HUES6 (cell line): ENCODE results near the gene FAAH.
A peak's percentile ranks its signal among the peaks of the same experiment; 100 is the strongest.

ENCODE experiments used
- H3K27ac ChIP-seq: 2 replicates; pipeline ENCODE4 v1.7.0; 2013; ENCODE audit warnings: low read depth, mild to moderate bottlenecking, low read length, inconsistent platforms
- H3K27me3 ChIP-seq: 2 replicates; pipeline ENCODE4 v1.6.1; 2013; ENCODE audit warnings: low read length; ENCODE audit not compliant: control insufficient read depth, insufficient read depth
- H3K36me3 ChIP-seq: 2 replicates; pipeline ENCODE4 v1.6.1; 2013; ENCODE audit warnings: low read length; ENCODE audit not compliant: control insufficient read depth, insufficient read depth
- H3K4me1 ChIP-seq: 2 replicates; pipeline ENCODE4 v1.6.1; 2013; ENCODE audit warnings: low read length; ENCODE audit not compliant: control insufficient read depth, insufficient read depth
- H3K4me3 ChIP-seq: 2 replicates; pipeline ENCODE4 v1.5.1; 2013; ENCODE audit warnings: low read depth, low read length
- H3K9ac ChIP-seq: one replicate; pipeline ENCODE4 v1.6.1; 2013; ENCODE audit warnings: mild to moderate bottlenecking, low read length
- H3K9me3 ChIP-seq: 2 replicates; pipeline ENCODE4 v1.6.1; 2013; ENCODE audit warnings: low read depth, low read length; ENCODE audit not compliant: control insufficient read depth, insufficient read depth

FAAH gene

GRCh38 chr1:46451948-46452930, 58.1 kb downstream of the FAAH start:
- Histone ChIP-seq H3K9me3 (no peaks in the 10 kb centered on the region), H3K9ac (no peak overlapping the region), H3K27ac (no peak overlapping the region), H3K27me3 (peaks cover 98% of the 10 kb centered on the region), H3K36me3 (no peaks in the 10 kb centered on the region), H3K4me1 (peaks cover 40% of the 10 kb centered on the region), H3K4me3 (peak overlapping the region; percentile 7; the same call in 1 of the 2 replicates)

GRCh38 chr1:46452931-46453325, 58.8 kb downstream of the FAAH start:
- Histone ChIP-seq H3K27ac (no peak overlapping the region), H3K36me3 (no peaks in the 10 kb centered on the region), H3K4me3 (peak overlapping the region; percentile 7), H3K27me3 (peaks cover 98% of the 10 kb centered on the region), H3K4me1 (peaks cover 33% of the 10 kb centered on the region), H3K9me3 (no peaks in the 10 kb centered on the region), H3K9ac (no peak overlapping the region)

- peaks cover 98% of the 10 kb centered on the region for H3K27me3 ChIP-seq
- 0 out of 2 replicates have a peak overlapping the region, but pooled peaks have one; percentile 7 for H3K4me3 ChIP-seq
- H3K4me1 ChIP-seq: peaks cover 32% of the 10 kb centered on the region
- H3K9me3 ChIP-seq: no peaks in the 10 kb centered on the region
- no peak overlapping the region for H3K27ac ChIP-seq
- H3K9ac ChIP-seq: no peak overlapping the region
- no peaks in the 10 kb centered on the region for H3K36me3 ChIP-seq
Observed at GRCh38 chr1:46453449-46453848, 59.3 kb downstream of the FAAH start.

- Histone ChIP-seq H3K4me1 (peaks cover 24% of the 10 kb centered on the region; the same call in 1 of the 2 replicates), H3K27me3 (peaks cover 98% of the 10 kb centered on the region)
Observed at GRCh38 chr1:46455951-46456350, 61.8 kb downstream of the FAAH start.

GRCh38 chr1:46456411-46456963, 62.4 kb downstream of the FAAH start:
- Histone ChIP-seq H3K9ac (no peak overlapping the region), H3K27me3 (peaks cover 98% of the 10 kb centered on the region), H3K9me3 (no peaks in the 10 kb centered on the region), H3K4me3 (no peak overlapping the region), H3K36me3 (no peaks in the 10 kb centered on the region), H3K27ac (no peak overlapping the region), H3K4me1 (peaks cover 29% of the 10 kb centered on the region)

More at GRCh38 chr1:46455951-46456350, 61.8 kb downstream of the FAAH start:
- H3K4me3 ChIP-seq: no peak overlapping the region
- H3K9ac ChIP-seq: no peak overlapping the region
- no peaks in the 10 kb centered on the region for H3K9me3 ChIP-seq
- H3K36me3 ChIP-seq: no peaks in the 10 kb centered on the region
- H3K27ac ChIP-seq: no peak overlapping the region

GRCh38 chr1:46457178-46457577, 63.1 kb downstream of the FAAH start:
- peaks cover 98% of the 10 kb centered on the region for H3K27me3 ChIP-seq
- no peak overlapping the region for H3K9ac ChIP-seq
- H3K9me3 ChIP-seq: no peaks in the 10 kb centered on the region
- H3K27ac ChIP-seq: no peak overlapping the region
- H3K4me1 ChIP-seq: peaks cover 36% of the 10 kb centered on the region
- no peak overlapping the region for H3K4me3 ChIP-seq
- no peaks in the 10 kb centered on the region for H3K36me3 ChIP-seq

- peaks cover 95% of the 10 kb centered on the region for H3K27me3 ChIP-seq
- H3K36me3 ChIP-seq: no peaks in the 10 kb centered on the region
Observed at GRCh38 chr1:46458190-46458589, 64.1 kb downstream of the FAAH start.

GRCh38 chr1:46458846-46459245, 64.7 kb downstream of the FAAH start:
- H3K4me3 ChIP-seq: no peak overlapping the region
- no peak overlapping the region for H3K9ac ChIP-seq
- no peak overlapping the region for H3K27ac ChIP-seq
- H3K4me1 ChIP-seq: peaks cover 29% of the 10 kb centered on the region
- no peaks in the 10 kb centered on the region for H3K9me3 ChIP-seq
- peaks cover 95% of the 10 kb centered on the region for H3K27me3 ChIP-seq
- no peaks in the 10 kb centered on the region for H3K36me3 ChIP-seq

More at GRCh38 chr1:46458190-46458589, 64.1 kb downstream of the FAAH start:
- Histone ChIP-seq H3K4me1 (peaks cover 30% of the 10 kb centered on the region), H3K4me3 (no peak overlapping the region), H3K27ac (no peak overlapping the region), H3K9ac (no peak overlapping the region), H3K9me3 (no peaks in the 10 kb centered on the region)

GRCh38 chr1:46459315-46459714, 65.2 kb downstream of the FAAH start:
- peaks cover 33% of the 10 kb centered on the region for H3K4me1 ChIP-seq
- H3K9ac ChIP-seq: no peak overlapping the region
- H3K9me3 ChIP-seq: no peaks in the 10 kb centered on the region
- no peak overlapping the region for H3K4me3 ChIP-seq
- H3K27me3 ChIP-seq: peaks cover 95% of the 10 kb centered on the region
- no peaks in the 10 kb centered on the region for H3K36me3 ChIP-seq
- no peak overlapping the region for H3K27ac ChIP-seq

GRCh38 chr1:46461017-46461808, 67.1 kb downstream of the FAAH start:
- H3K27ac ChIP-seq: no peak overlapping the region
- H3K9ac ChIP-seq: no peak overlapping the region
- H3K4me3 ChIP-seq: no peak overlapping the region
- H3K4me1 ChIP-seq: peaks cover 50% of the 10 kb centered on the region
- H3K9me3 ChIP-seq: no peaks in the 10 kb centered on the region
- peaks cover 98% of the 10 kb centered on the region for H3K27me3 ChIP-seq
- H3K36me3 ChIP-seq: no peaks in the 10 kb centered on the region
